CD14-positive monocyte (primary cell): ENCODE results near the gene COL20A1. TPM values are rescaled to one million over a fixed set of nuclear protein-coding genes. Genes with fewer than 3 reads are reported as not detected.

Source experiments
- DNase-seq, 3 donors: peaks; one replicate each; pipeline ENCODE4 v3.0.0-alpha.2; 2011 to 2022
- H2AFZ ChIP-seq: 2 replicates; pipeline ENCODE4 v1.6.0; 2012; ENCODE audit warnings: mild to moderate bottlenecking, low read depth, low read length, inconsistent platforms; ENCODE audit not compliant: insufficient read depth, poor library complexity, severe bottlenecking
- H3K27ac ChIP-seq, 2 donors: 1 replicate in 1 of 2; 2 replicates in 1 of 2; pipeline ENCODE4 v1.5.1; 2012 to 2013; ENCODE audit warnings: low read length in 2 of 2, control low read depth in 1 of 2, inconsistent platforms in 1 of 2, low read depth in 1 of 2, mild to moderate bottlenecking in 1 of 2
- H3K27me3 ChIP-seq, 2 donors: one replicate each; pipeline versions ENCODE4 v1.6.0 to v1.6.1; 2011 to 2013; ENCODE audit warnings: low read length in 2 of 2; ENCODE audit not compliant: control insufficient read depth in 2 of 2, insufficient read depth in 2 of 2
- H3K36me3 ChIP-seq, 2 donors: replicated peaks in 1 of 2; 1 replicate in 1 of 2; 2 replicates in 1 of 2; pipeline versions ENCODE4 v1.5.1 to v1.6.1; 2012 to 2013; ENCODE audit warnings: low read length in 2 of 2, control low read depth in 1 of 2, inconsistent platforms in 1 of 2, mild to moderate bottlenecking in 1 of 2; ENCODE audit not compliant: insufficient read depth in 2 of 2, control insufficient read depth in 1 of 2
- H3K4me1 ChIP-seq, 2 donors: 1 replicate in 1 of 2; 2 replicates in 1 of 2; pipeline versions ENCODE4 v1.5.1 to v1.6.1; 2012 to 2013; ENCODE audit warnings: low read length in 2 of 2, control low read depth in 1 of 2, inconsistent platforms in 1 of 2, mild to moderate bottlenecking in 1 of 2, moderate library complexity in 1 of 2; ENCODE audit not compliant: insufficient read depth in 2 of 2, control insufficient read depth in 1 of 2
- H3K4me2 ChIP-seq: replicated peaks from 2 replicates; pipeline ENCODE3; 2012; ENCODE audit warnings: low read length, moderate library complexity, mild to moderate bottlenecking; ENCODE audit not compliant: poor library complexity, severe bottlenecking; ENCODE audit errors: extremely low read depth
- H3K4me3 ChIP-seq, 3 experiments: fragments of 200-600 bp in 1 of 3; sonication (generic) in 1 of 3; replicated peaks in 1 of 3; 1 replicate in 2 of 3; 2 replicates in 1 of 3; pipeline ENCODE4 v1.5.1; 2011 to 2013; ENCODE audit warnings: low read length in 3 of 3, mild to moderate bottlenecking in 3 of 3, control low read depth in 2 of 3, low read depth in 2 of 3, inconsistent platforms in 1 of 3, moderate library complexity in 1 of 3
- H3K79me2 ChIP-seq: 2 replicates; pipeline ENCODE4 v1.6.0; 2012; ENCODE audit warnings: mild to moderate bottlenecking, control low read depth, inconsistent platforms, low read length, moderate library complexity; ENCODE audit not compliant: insufficient read depth
- H3K9ac ChIP-seq: 2 replicates; pipeline ENCODE4 v1.6.0; 2017; ENCODE audit warnings: low read length, mild to moderate bottlenecking; ENCODE audit not compliant: insufficient read depth, poor library complexity, severe bottlenecking
- H3K9me3 ChIP-seq, 2 donors: replicated peaks in 1 of 2; 1 replicate in 1 of 2; 2 replicates in 1 of 2; pipeline versions ENCODE4 v1.5.1 to v1.6.1; 2012 to 2013; ENCODE audit warnings: low read length in 2 of 2, control low read depth in 1 of 2; ENCODE audit not compliant: control insufficient read depth in 1 of 2, insufficient read depth in 1 of 2
- H4K20me1 ChIP-seq: 2 replicates; pipeline ENCODE4 v1.6.0; 2012; ENCODE audit warnings: mild to moderate bottlenecking, low read length, control low read depth, moderate library complexity; ENCODE audit not compliant: insufficient read depth
- H3K27ac Mint-ChIP-seq, 7 donors: one replicate each; pipeline ENCODE4 v1.8.0; 2020; ENCODE audit warnings: mild to moderate bottlenecking in 7 of 7, mixed read lengths in 7 of 7, moderate library complexity in 6 of 7, inconsistent platforms in 2 of 7
- H3K27me3 Mint-ChIP-seq, 3 donors: one replicate each; pipeline ENCODE4 v1.8.0; 2021 to 2022; ENCODE audit warnings: low read depth in 3 of 3, mild to moderate bottlenecking in 3 of 3, mixed read lengths in 3 of 3, moderate library complexity in 3 of 3, inconsistent platforms in 1 of 3
- H3K36me3 Mint-ChIP-seq, 2 donors: one replicate each; pipeline ENCODE4 v1.8.0; 2020; ENCODE audit warnings: mixed read lengths in 2 of 2, inconsistent platforms in 1 of 2, mild to moderate bottlenecking in 1 of 2
- H3K4me1 Mint-ChIP-seq: one replicate; pipeline ENCODE4 v1.8.0; 2020; ENCODE audit warnings: mild to moderate bottlenecking, mixed read lengths
- H3K4me3 Mint-ChIP-seq, 2 donors: one replicate each; pipeline ENCODE4 v1.8.0; 2020; ENCODE audit warnings: mild to moderate bottlenecking in 2 of 2, mixed read lengths in 2 of 2, moderate library complexity in 1 of 2
- H3K9me3 Mint-ChIP-seq, 7 donors: one replicate each; pipeline ENCODE4 v1.8.0; 2020 to 2022; ENCODE audit warnings: mixed read lengths in 7 of 7, mild to moderate bottlenecking in 6 of 7, moderate library complexity in 6 of 7, inconsistent platforms in 2 of 7
- WGBS: methylation state at CpG from one replicate; pipeline ENCODE4 v1.1.5; 2013; ENCODE audit warnings: missing lambda C conversion rate; ENCODE audit not compliant: insufficient coverage; 5-methylcytosine and 5-hydroxymethylcytosine counted together
- intact Hi-C, 2 donors: fragments of 100-400 bp; cut with micrococcal nuclease; formaldehyde crosslinking; loops; one replicate each; pipeline versions ENCODE4 v1.15.0 to v1.15.1; 2023
- polyA plus RNA-seq, 3 donors: library from polyadenylated mRNA; depleted of rRNA in 1 of 3; unstranded in 2 of 3; stranded (reverse) in 1 of 3; fragments of 300-500 nt in 2 of 3; fragments of >200 nt in 1 of 3; fragmentation: Illumina TruSeq in 2 of 3; gene quantifications; 1 replicate in 2 of 3; 2 replicates in 1 of 3; pipeline ENCODE4 v1.2.3, GENCODE V29; 2012 to 2021
- TF ChIP-seq, protein P1 (sequence below): fragments of 200-600 bp; IDR thresholded peaks from one replicate; pipeline ENCODE4 v1.8.0; 2022; ENCODE audit warnings: antibody characterized with exemption, mild to moderate bottlenecking

COL20A1 gene
- polyA plus RNA-seq, 3 donors: not detected

DNA sequence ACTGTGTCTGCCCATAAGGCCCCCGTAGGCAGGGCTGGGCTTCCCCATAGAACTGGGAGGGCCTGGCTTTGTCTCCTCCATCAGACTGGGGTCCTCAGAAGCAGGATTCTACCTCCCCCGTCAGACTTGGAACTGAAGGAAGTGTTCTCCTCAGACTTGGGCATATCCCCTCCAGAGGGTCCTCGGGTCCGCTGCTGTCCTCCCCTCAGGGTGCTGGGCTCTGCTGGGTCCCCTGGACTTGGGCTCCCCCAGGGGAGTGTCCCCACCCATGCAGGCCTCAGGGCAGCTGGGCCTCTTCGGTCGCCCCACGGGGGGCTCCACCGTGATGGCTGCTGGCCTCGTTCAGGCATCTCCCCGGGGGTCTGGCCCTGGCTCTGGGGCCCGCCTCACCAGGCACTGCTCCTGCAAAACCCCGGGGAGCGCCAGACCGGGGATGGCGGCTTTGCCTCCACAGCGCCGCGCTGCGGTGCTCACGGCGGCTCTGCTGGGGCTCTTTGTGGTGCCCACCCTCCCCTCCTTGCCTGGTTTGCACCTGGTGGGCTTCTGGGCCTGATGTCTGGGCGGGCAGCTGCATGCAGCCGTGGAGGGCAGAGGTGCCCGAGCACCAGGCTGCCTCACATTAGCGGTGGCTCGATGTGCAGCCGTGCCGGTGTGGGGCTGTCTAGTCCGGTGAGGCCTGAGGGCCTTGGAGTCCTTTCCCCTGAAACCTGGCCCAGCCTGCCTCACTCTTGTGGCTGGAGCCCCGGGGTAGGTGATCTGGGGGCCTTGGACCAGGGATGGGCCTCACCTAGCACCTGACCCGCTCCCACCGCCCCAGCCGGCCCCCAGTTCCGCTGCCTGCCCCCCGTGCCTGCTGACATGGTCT is 13.9 kb downstream of the COL20A1 start:
- DNase-seq: no peak
- no peak overlapping the region for H3K4me2 ChIP-seq
- 90% methylated on average over 35 of the region's 35 CpGs for WGBS
- H3K27me3 ChIP-seq: no peaks in the 10 kb centered on the region
- no peaks in the 10 kb centered on the region for H3K36me3 ChIP-seq
- intact Hi-C loops: no loop called here
- H2AFZ ChIP-seq: no peak overlapping the region
- no peak overlapping the region for H3K27ac ChIP-seq
- Mint-ChIP-seq H3K9me3 (peaks cover 0 to 8% (median 4%) of the 10 kb centered on the region in 7 donors), H3K27me3 (peaks cover 0 to 9% (median 4%) of the 10 kb centered on the region in 3 donors), H3K4me1 (no peaks in the 10 kb centered on the region), H3K27ac (no peak overlapping the region), H3K4me3 (no peak overlapping the region), H3K36me3 (no peaks in the 10 kb centered on the region)
- TF ChIP-seq, protein P1, sequence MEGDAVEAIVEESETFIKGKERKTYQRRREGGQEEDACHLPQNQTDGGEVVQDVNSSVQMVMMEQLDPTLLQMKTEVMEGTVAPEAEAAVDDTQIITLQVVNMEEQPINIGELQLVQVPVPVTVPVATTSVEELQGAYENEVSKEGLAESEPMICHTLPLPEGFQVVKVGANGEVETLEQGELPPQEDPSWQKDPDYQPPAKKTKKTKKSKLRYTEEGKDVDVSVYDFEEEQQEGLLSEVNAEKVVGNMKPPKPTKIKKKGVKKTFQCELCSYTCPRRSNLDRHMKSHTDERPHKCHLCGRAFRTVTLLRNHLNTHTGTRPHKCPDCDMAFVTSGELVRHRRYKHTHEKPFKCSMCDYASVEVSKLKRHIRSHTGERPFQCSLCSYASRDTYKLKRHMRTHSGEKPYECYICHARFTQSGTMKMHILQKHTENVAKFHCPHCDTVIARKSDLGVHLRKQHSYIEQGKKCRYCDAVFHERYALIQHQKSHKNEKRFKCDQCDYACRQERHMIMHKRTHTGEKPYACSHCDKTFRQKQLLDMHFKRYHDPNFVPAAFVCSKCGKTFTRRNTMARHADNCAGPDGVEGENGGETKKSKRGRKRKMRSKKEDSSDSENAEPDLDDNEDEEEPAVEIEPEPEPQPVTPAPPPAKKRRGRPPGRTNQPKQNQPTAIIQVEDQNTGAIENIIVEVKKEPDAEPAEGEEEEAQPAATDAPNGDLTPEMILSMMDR: no peak
- no peaks in the 10 kb centered on the region for H3K4me1 ChIP-seq
- H3K9ac ChIP-seq: no peak overlapping the region
- no peaks in the 10 kb centered on the region for H4K20me1 ChIP-seq
- no peaks in the 10 kb centered on the region for H3K9me3 ChIP-seq
- H3K4me3 ChIP-seq: no peak overlapping the region
- H3K79me2 ChIP-seq: no peaks in the 10 kb centered on the region

DNA sequence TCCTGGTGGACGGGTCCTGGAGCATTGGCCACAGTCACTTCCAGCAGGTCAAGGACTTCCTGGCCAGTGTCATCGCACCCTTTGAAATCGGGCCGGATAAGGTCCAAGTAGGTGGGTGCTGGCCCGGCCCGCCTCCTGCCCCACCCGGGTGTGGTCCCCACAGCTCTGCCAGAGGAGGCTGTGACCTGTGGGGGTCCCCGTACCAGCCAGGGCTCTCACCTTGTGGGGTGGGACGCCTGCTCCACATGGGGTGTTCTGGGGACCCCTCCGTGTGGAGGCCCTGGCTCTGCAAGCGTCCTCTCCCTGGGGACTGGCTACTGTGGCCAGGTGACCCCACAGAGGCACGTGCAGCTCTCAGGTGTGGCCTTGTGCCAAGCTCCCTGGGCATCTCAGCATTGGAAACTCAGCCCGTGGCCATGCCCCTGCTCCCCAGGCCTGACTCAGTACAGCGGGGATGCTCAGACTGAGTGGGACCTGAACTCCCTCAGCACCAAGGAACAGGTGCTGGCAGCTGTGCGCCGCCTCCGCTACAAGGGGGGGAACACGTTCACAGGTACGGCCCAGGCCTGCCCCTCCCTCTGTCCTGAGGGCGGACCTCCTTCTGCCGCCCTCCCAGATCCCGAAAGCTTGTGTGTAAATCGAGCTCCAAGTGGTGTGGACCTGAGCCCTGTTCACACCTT is 14.7 kb downstream of the COL20A1 start:
- DNase-seq: no peak
- WGBS: 86% methylated on average over 21 of the region's 23 CpGs
- Histone ChIP-seq H3K36me3 (no peaks in the 10 kb centered on the region), H4K20me1 (no peaks in the 10 kb centered on the region), H3K9me3 (no peaks in the 10 kb centered on the region), H2AFZ (no peak overlapping the region), H3K27ac (no peak overlapping the region), H3K79me2 (no peaks in the 10 kb centered on the region), H3K9ac (no peak overlapping the region), H3K27me3 (no peaks in the 10 kb centered on the region), H3K4me1 (no peaks in the 10 kb centered on the region), H3K4me3 (no peak overlapping the region), H3K4me2 (no peak overlapping the region)
- H3K36me3 Mint-ChIP-seq: no peaks in the 10 kb centered on the region
- H3K4me1 Mint-ChIP-seq: no peaks in the 10 kb centered on the region
- H3K27me3 Mint-ChIP-seq: peaks cover 0 to 5% (median 2%) of the 10 kb centered on the region in 3 donors
- H3K9me3 Mint-ChIP-seq: peaks cover 0 to 1% (median 0%) of the 10 kb centered on the region in 7 donors
- TF ChIP-seq, protein P1: no peak
- H3K4me3 Mint-ChIP-seq: no peak overlapping the region
- no peak overlapping the region for H3K27ac Mint-ChIP-seq
- intact Hi-C loops: no loop called here
